Measurements from ENCODE around the gene C16orf95.

C16orf95 gene

DNA sequence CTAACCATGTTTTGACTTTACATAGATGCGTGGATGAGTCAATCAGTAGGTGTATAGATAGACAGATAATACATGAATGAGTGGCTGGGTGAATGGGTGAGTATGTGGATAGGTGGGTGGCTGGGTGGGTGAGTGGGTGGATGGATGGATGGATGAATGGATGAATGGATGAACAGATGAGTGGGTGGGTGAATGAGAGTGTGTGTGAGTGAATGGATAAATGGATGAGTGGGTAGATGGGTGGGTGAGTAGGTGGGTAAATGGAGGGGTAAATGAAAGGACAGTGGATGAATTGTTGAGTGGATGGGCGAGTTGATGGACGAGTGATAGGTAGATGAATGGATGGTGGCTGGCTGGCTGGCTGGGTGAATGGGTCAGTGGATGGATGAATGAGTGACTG lies 23.2 kb downstream of the C16orf95 start:
- no peak for DNase-seq (ENCODE audit: low read depth)
- TF ChIP-seq, protein P1, sequence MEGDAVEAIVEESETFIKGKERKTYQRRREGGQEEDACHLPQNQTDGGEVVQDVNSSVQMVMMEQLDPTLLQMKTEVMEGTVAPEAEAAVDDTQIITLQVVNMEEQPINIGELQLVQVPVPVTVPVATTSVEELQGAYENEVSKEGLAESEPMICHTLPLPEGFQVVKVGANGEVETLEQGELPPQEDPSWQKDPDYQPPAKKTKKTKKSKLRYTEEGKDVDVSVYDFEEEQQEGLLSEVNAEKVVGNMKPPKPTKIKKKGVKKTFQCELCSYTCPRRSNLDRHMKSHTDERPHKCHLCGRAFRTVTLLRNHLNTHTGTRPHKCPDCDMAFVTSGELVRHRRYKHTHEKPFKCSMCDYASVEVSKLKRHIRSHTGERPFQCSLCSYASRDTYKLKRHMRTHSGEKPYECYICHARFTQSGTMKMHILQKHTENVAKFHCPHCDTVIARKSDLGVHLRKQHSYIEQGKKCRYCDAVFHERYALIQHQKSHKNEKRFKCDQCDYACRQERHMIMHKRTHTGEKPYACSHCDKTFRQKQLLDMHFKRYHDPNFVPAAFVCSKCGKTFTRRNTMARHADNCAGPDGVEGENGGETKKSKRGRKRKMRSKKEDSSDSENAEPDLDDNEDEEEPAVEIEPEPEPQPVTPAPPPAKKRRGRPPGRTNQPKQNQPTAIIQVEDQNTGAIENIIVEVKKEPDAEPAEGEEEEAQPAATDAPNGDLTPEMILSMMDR (conservative IDR thresholded peaks at IDR 0.05; ENCODE audit: control insufficient read depth, insufficient read depth, low read depth, low read length): no peak
- H3K4me3 ChIP-seq (ENCODE audit: control insufficient read depth, low read depth, low read length): no peak overlapping the region

DNA sequence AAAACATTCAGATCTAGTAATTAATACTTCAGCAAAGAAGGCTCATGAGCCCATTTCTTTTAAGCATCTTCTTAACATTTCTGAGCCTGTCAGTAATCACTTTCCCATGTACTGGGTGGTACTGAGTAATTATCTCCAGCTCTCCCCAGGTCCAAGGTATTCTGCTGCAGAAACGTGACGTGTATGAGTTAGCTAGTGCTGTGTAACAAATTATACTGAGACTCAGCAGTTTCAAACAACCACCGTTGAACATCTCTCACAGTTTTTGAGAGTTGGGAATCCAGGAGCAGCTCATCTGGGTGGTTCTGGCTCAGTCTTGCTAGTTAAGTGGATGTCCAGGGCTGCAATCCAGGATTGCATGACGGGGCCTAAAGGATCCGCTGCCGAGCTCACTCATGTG lies 25.2 kb downstream of the C16orf95 start:
- DNase-seq (ENCODE audit: low read depth): no peak
- H3K4me3 ChIP-seq (ENCODE audit: control insufficient read depth, low read depth, low read length): no peak overlapping the region
- TF ChIP-seq, protein P1 (conservative IDR thresholded peaks at IDR 0.05; ENCODE audit: control insufficient read depth, insufficient read depth, low read depth, low read length): no peak

DNA sequence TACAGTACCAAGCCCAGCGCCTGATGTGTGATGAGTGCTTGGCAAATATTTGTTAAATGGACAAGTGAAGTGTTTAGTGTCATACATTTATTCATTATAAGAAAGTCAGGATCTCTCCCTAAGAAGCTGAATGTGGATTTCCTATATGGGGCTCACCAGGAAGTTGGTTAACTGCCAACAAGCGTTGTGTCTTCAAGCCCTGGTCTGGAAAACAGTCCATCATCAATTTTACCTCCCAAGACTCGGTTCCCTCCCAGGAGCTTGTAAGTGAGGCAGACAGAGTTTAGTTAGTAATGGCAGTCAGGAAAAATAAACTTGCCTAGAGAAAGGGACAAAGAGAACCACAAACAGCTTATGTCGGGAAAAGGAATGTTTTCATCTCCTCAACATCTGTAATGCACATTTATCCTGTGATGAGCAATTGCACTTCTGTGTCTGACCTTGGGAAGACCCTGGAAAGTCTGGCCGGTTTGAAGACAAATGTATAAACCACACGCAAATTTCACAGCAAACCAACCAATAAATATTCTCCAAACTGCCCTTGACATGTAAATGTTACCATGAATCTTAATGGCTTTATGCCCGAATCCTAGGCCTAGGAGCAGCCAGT lies 28.3 kb downstream of the C16orf95 start:
- DNase-seq (ENCODE audit: low read depth): peak; percentile 78
- no peak overlapping the region for H3K4me3 ChIP-seq (ENCODE audit: control insufficient read depth, low read depth, low read length)
- TF ChIP-seq, protein P1 (conservative IDR thresholded peaks at IDR 0.05; ENCODE audit: control insufficient read depth, insufficient read depth, low read depth, low read length): no peak

DNA sequence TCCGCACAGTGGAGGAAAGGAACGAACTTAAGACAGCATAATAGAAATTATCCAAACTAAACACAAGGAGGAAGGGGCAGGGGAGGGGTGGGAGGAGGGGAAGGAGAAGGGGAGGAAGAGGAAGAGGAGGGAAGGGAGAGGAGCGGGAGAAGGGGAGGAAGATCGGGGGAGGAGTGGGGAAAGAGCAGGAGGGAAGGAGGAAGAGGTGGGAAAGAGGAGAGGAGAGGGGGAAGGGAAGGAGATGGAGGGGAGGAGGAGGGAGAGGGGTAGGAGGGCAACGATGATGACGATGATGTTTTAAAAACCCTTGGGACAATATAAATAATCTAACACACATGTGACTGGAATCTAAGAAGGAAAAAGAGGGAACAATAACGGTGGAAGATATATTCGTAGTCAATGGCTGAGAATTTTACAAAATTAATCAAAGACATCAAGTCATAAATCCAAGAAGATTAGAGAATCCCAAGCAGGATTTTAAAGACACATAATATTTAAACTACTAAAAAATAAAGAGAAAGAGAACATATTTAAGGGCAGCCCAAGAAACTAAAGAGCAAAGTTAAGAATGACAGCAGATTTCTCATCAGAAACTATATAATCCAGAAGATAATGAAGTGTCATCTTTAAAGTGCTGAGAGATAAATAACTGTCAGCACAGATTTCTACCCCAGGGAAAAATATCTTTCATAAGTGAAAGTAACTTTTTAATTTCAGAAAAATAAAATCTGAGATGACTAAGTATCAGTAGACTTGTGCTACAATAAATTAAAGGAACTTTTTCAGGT lies 30.2 kb downstream of the C16orf95 start:
- no peak overlapping the region for H3K4me3 ChIP-seq (ENCODE audit: control insufficient read depth, low read depth, low read length)
- TF ChIP-seq, protein P1 (conservative IDR thresholded peaks at IDR 0.05; ENCODE audit: control insufficient read depth, insufficient read depth, low read depth, low read length): no peak
- DNase-seq (ENCODE audit: low read depth): no peak

GRCh38 chr16:87284183-87284582 lies 33.0 kb downstream of the C16orf95 start:
- DNase-seq (ENCODE audit: low read depth): no peak
- TF ChIP-seq, protein P1 (conservative IDR thresholded peaks at IDR 0.05; ENCODE audit: control insufficient read depth, insufficient read depth, low read depth, low read length): no peak
- no peak overlapping the region for H3K4me3 ChIP-seq (ENCODE audit: control insufficient read depth, low read depth, low read length)

DNA sequence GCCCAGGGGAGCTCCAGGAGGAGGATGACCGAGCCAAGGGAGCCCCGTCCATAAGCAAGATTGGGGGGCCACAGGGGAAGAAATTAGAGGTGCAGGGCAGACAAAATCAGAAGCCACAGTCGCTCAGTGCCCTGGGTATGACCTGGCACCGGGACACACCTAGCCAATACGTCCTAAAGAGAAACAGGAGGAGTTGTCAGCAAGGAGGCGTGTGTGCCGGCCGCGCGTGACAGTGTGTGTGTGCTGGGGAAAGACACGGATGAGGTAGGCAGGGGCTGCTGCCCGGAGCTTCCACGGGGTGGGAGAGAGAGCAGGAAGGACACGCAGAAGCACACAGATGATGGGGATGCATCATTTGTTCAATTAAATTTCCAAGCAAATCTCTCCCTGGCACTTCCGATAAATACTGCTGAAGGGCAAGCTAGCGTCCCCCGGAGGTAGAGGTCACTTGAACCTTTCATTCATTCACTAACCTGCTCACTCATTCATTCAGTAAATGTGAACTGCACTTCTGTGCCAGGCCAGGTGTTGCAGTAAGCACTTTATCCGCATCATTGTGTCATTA lies 38.0 kb downstream of the C16orf95 start:
- TF ChIP-seq, protein P1 (conservative IDR thresholded peaks at IDR 0.05; ENCODE audit: control insufficient read depth, insufficient read depth, low read depth, low read length): no peak
- DNase-seq (ENCODE audit: low read depth): no peak
- no peak overlapping the region for H3K4me3 ChIP-seq (ENCODE audit: control insufficient read depth, low read depth, low read length)
